ENCODE measurements around the gene ADAMTS13. TPM values are rescaled to one million over a fixed set of nuclear protein-coding genes. Genes with fewer than 3 reads are reported as not detected.
"Not testable (repeated sequence)": the region's sequence is repeated elsewhere in the genome, so short reads cannot be mapped to it uniquely, and the experiment has no call there.

ADAMTS13 gene
- total RNA-seq, 1 donor from 2014 or later: 9.1 TPM

DNA sequence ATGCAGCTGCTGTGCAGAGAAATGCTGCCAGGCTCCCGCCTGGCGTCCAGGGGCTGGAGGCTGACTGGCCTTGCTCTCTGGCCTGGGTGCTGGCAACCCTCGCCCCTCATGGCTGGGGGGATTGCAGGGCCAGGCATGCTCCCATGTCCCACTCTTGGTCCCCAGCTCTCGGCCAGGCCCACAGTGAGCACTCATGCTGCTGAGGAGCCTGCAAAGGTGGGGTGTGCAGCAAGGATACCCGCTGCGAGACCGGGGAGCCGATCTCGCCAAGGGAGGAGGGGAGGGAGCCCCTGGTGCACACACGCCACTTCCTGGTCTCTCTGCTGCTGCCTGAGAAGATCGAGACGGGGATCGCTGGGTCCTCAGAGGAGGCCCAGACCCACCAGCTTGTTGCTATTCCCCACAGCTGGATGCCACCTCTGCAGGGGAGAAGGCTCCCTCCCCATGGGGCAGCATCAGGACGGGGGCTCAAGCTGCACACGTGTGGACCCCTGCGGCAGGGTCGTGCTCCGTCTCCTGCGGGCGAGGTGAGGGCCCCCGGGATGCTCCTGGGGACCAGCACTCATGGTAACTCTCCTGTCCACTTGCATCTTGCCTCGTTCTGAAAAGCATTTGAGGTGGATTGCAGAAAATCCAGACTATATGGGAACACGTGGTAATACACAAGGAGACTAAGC is 23.3 kb downstream of the ADAMTS13 start:
- no peaks in the 10 kb centered on the region for H3K9me3 Mint-ChIP-seq (ENCODE audit: unreplicated experiment)
- no peak for TF ChIP-seq CTCF (IDR thresholded peaks at IDR 0.05; ENCODE audit: unreplicated experiment)
- no peak overlapping the region for H3K4me3 Mint-ChIP-seq (ENCODE audit: unreplicated experiment)
- H3K27ac Mint-ChIP-seq (ENCODE audit: unreplicated experiment): no peak overlapping the region
- no peaks in the 10 kb centered on the region for H3K4me1 Mint-ChIP-seq (ENCODE audit: unreplicated experiment)
- DNase-seq (ENCODE audit: low spot score): no peak
- no peaks in the 10 kb centered on the region for H3K36me3 Mint-ChIP-seq (ENCODE audit: low read depth, unreplicated experiment)
- H3K27me3 Mint-ChIP-seq (ENCODE audit: unreplicated experiment): peaks cover 13% of the 10 kb centered on the region

DNA sequence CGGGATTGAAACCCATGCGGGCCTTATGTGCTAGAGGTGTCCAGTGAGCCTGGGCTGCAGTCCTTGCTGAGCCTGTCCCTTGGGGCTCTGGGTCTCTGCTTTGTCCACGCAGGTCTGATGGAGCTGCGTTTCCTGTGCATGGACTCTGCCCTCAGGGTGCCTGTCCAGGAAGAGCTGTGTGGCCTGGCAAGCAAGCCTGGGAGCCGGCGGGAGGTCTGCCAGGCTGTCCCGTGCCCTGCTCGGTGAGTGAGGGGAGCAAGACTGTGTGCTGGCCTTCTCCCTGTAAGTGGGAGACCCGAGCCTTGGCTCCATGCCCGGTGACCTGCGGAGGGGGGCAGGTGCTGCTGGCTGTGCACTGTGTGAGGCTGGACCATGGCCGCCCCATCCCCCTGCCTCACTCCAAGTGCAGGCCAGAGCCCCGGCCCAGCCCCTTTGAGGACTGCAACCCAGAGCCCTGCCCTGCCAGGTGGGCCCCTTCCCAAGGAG is 26.4 kb downstream of the ADAMTS13 start:
- Mint-ChIP-seq H3K36me3 (ENCODE audit: low read depth, unreplicated experiment) (no peaks in the 10 kb centered on the region), H3K27me3 (ENCODE audit: unreplicated experiment) (peaks cover 9% of the 10 kb centered on the region), H3K4me1 (ENCODE audit: unreplicated experiment) (no peaks in the 10 kb centered on the region), H3K9me3 (ENCODE audit: unreplicated experiment) (no peaks in the 10 kb centered on the region), H3K4me3 (ENCODE audit: unreplicated experiment) (no peak overlapping the region), H3K27ac (ENCODE audit: unreplicated experiment) (no peak overlapping the region)
- TF ChIP-seq CTCF (IDR thresholded peaks at IDR 0.05; ENCODE audit: unreplicated experiment): no peak
- DNase-seq (ENCODE audit: low spot score): no peak

- H3K4me3 Mint-ChIP-seq (ENCODE audit: unreplicated experiment): no peak overlapping the region
- DNase-seq (ENCODE audit: low spot score): no peak
- no peaks in the 10 kb centered on the region for H3K4me1 Mint-ChIP-seq (ENCODE audit: unreplicated experiment)
- no peaks in the 10 kb centered on the region for H3K36me3 Mint-ChIP-seq (ENCODE audit: low read depth, unreplicated experiment)
- peaks cover 10% of the 10 kb centered on the region for H3K27me3 Mint-ChIP-seq (ENCODE audit: unreplicated experiment)
- no peak overlapping the region for H3K27ac Mint-ChIP-seq (ENCODE audit: unreplicated experiment)
- no peaks in the 10 kb centered on the region for H3K9me3 Mint-ChIP-seq (ENCODE audit: unreplicated experiment)
- no peak for TF ChIP-seq CTCF (IDR thresholded peaks at IDR 0.05; ENCODE audit: unreplicated experiment)
Measured at GRCh38 chr9:133449760-133450159, 27.6 kb downstream of the ADAMTS13 start.

GRCh38 chr9:133451865-133452264 is 29.7 kb downstream of the ADAMTS13 start:
- not testable (repeated sequence) for H3K4me1 Mint-ChIP-seq (ENCODE audit: unreplicated experiment); H3K9me3 Mint-ChIP-seq (ENCODE audit: unreplicated experiment); H3K27me3 Mint-ChIP-seq (ENCODE audit: unreplicated experiment); H3K36me3 Mint-ChIP-seq (ENCODE audit: low read depth, unreplicated experiment); DNase-seq (ENCODE audit: low spot score); H3K4me3 Mint-ChIP-seq (ENCODE audit: unreplicated experiment); H3K27ac Mint-ChIP-seq (ENCODE audit: unreplicated experiment)

- Mint-ChIP-seq H3K27ac (ENCODE audit: unreplicated experiment) (no peak overlapping the region), H3K27me3 (ENCODE audit: unreplicated experiment) (peaks cover 9% of the 10 kb centered on the region), H3K4me3 (ENCODE audit: unreplicated experiment) (no peak overlapping the region), H3K4me1 (ENCODE audit: unreplicated experiment) (no peaks in the 10 kb centered on the region), H3K9me3 (ENCODE audit: unreplicated experiment) (no peaks in the 10 kb centered on the region), H3K36me3 (ENCODE audit: low read depth, unreplicated experiment) (no peaks in the 10 kb centered on the region)
- no peak for TF ChIP-seq CTCF (IDR thresholded peaks at IDR 0.05; ENCODE audit: unreplicated experiment)
- DNase-seq (ENCODE audit: low spot score): no peak
Measured at GRCh38 chr9:133452562-133452961, 30.4 kb downstream of the ADAMTS13 start.

Measured in endothelial cell (in vitro differentiated cells).